Activated T-cell treated with anti-CD3 and anti-CD28 coated beads for 24 hours (primary cell): ENCODE data around the gene FHIT.
"Not testable (repeated sequence)": the region's sequence is repeated elsewhere in the genome, so short reads cannot be mapped to it uniquely, and the experiment has no call there.

Source experiments
- DNase-seq: peaks from one replicate; pipeline ENCODE4 v3.0.0-alpha.2; 2020; ENCODE audit warnings: low read depth

FHIT gene

GRCh38 chr3:60703956-60704736 lies 547.1 kb downstream of the FHIT start:
- no peak for DNase-seq

DNA sequence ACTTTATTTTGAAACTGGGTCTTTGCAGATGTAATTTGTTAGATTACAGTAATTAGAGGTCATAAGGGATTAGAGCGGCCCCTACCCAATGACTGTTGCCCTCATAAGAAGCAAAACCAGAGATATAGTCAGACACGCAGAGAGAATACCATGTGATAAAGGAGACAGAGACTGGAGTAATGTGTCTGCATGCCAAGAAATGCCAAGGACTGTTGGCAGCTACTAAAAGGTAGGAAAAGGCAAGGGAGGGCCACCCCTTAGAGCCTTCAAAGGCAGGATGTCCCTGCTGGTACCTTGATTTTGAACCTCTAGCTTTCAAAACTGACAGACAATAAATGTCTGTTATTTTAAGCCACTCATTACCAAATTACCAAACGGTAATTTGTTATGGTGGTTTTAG lies 548.2 kb downstream of the FHIT start:
- DNase-seq = no peak

GRCh38 chr3:60698117-60698516 lies 553.1 kb downstream of the FHIT start:
- no peak for DNase-seq

- no peak for DNase-seq
These were observed 554.1 kb downstream of the FHIT start for GRCh38 chr3:60697132-60697531.

DNA sequence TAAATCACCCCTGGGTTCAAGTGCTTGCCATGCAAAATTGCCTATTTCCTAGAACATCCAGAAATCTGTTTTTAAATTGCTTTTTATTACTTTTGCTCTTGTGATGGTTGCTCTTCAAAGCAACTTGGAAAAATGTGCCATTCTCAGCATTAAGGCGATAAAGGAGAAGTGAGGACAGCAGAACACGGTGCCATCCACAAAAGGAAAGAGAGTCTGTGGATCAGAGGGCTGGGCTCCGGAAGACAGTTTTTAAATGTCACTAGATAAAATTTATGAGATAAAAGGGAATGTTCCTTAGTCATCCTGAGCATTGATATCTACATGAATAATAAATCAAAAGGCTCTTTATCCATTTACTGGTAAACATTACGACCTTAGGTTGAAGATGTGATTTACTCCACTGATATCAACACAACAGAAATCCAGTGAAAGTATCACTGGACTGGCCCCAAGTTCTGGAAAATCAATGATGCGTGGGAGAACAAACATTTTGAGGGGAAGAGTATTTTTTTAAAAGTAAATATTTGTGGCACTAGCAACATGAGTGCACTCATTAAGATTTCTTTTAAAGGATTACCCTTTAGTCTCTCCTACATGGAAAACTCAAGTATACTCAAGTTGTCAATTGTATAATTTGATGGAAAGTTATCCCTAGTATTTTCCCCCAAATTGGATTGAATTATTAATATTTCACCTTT lies 554.7 kb downstream of the FHIT start:
- DNase-seq = no peak

GRCh38 chr3:60675424-60675823 lies 575.8 kb downstream of the FHIT start:
- no peak for DNase-seq

GRCh38 chr3:60674870-60675269 lies 576.4 kb downstream of the FHIT start:
- no peak for DNase-seq

GRCh38 chr3:60673123-60673522 lies 578.1 kb downstream of the FHIT start:
- DNase-seq = no peak

- DNase-seq = not testable (repeated sequence)
These were observed 578.9 kb downstream of the FHIT start for GRCh38 chr3:60672337-60672736.

- no peak for DNase-seq
These were observed 581.6 kb downstream of the FHIT start for GRCh38 chr3:60669636-60670035.

DNA sequence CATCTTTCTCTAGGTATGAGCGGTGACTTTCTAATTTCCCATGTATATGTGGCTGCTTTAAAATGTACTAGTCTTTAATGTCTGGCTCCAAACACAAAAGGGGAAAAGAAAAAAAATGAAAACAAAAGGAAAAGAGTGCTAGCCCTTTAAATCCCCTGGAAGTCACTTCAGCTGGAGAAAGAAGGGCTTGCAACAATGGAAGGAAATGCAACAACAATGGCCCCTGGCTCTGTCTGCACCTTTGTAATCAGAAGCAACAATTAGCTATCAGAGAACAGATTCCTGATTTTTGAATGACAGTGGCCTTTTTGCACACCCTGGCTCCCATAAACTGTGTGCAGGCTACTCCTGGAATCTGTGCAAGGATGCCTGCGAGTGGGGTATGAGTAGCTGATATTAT lies 591.2 kb downstream of the FHIT start:
- no peak for DNase-seq

- DNase-seq = no peak
These were observed 592.2 kb downstream of the FHIT start for GRCh38 chr3:60659098-60659497.

DNA sequence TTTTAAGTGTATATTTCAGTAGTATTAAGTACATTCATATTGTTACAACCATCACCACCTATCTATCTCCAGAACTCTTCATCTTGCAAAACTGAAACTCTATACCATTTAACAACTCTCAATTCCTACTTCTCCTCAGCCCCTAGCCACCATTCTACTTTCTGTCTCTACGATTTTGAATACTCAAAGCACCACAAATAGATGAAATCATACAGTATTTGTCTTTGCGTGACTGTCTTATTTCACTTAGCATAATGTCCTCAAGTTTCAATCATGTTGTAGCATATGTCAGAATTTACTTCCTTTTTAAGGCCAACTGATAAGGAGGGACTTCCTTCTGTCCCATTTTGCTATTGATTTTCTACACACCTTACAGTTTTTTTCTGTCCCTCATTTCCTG lies 593.3 kb downstream of the FHIT start:
- no peak for DNase-seq

DNA sequence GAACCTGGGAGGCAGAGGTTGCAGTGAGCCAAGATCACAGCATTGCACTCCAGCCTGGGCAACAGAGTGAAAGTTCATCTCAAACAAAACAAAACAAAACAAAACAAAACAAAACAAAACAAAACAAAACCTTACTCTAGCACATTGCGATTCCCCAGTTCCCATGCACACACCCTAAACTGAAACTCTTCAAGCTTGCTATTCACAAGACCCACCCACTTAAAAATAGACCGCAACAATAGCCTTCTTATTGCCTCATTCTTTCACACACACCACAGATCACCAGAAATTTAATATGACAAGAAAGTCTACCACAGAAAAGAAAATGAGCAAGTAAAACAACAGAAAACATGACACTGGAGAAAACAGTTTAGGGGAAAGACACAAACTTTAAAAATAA lies 598.4 kb downstream of the FHIT start:
- DNase-seq = no peak

GRCh38 chr3:60651799-60652198 lies 599.5 kb downstream of the FHIT start:
- DNase-seq = no peak

DNA sequence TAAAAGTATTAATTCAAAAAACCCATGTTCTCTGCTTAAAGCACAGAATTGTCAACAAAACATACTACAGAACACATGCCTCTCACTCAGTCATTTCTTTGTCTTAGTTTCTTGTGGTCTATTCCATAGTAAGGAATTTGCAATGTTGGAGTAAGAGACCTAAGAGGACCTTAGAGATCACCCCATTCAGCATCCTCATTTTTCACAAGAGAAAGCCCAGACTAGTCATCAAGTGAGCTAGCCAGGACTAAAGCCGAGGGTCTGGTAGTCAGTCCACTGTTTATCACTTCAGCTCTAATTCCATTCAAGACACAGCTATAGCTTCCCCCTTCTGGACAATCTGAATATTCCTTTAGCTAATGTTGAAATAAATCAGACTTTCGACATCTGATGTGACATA lies 601.1 kb downstream of the FHIT start:
- DNase-seq = no peak

DNA sequence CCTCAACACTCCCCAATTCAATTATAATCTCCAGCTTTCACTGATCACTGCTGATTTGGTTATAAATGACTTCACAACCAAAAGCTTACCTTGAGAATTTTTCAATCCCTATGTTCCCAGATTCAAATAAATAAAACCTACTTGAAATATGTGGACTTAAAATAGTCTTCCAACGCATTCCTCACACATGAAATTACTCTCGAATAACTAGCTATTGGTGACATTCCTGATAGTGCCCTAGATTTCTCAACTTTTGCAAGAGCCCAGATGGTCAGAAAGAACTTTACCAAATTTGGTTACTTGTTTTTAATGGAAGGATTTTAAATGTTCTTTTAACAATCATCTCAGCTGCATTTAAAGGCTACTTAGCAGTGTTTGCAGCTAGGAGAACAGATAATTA lies 605.5 kb downstream of the FHIT start:
- DNase-seq = no peak

GRCh38 chr3:60643831-60644230 lies 607.4 kb downstream of the FHIT start:
- no peak for DNase-seq

DNA sequence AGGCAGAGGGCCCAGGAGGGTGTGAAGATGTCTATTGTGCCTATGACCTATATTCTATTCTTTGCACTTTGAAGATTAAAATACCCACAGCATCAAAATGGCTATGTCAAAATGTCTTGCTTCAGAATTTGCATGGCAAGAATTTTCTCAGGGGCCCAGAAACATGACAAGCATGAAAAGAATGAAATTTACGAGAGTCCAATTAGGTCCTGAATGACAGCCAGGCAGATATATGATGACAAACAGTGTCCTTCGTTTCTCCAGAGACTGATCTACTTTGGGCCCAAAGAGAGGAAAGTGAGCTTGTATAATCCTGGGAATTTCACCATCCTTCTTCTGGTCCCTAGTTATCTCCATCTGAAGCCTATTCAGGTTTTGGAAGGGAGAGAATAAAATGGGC lies 609.9 kb downstream of the FHIT start:
- no peak for DNase-seq

DNA sequence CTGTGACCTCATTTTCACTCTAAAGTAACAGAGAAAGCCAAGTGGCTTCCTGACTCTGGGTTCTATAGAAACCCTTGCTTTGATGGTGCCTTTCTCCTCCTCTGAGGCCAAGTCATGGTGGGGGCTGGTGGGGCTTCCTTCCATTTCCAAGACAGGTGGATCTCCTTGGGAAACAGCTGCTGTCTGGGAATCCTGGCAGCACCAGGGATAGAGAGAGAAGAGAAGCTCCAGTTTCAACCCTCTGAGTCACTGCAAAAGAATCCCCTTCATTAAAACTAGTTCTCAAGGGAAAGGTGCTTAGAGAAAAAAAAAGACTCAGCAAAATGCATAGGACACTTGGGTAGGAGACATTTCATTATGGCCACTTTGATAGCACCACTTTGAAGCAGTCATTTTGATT lies 614.4 kb downstream of the FHIT start:
- no peak for DNase-seq

DNA sequence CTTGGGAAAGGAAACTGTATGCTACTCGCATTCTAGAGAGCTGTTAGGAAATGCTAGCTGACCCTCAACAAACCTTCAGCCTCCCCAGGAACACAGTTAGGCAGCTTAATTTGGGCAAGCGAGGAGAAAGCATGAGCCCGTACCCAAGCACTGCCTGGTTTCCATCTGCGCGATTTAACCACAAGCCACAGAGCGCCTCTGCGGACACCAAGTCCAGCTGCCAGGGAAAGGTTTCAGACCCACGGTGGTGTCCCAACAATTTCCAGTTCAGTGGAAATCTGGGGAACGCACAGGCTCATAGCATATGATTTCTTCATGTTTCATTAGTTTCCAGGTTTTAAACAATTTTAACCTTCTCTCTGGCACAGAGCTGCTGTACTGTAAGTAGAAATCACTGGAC lies 617.6 kb downstream of the FHIT start:
- no peak for DNase-seq

DNA sequence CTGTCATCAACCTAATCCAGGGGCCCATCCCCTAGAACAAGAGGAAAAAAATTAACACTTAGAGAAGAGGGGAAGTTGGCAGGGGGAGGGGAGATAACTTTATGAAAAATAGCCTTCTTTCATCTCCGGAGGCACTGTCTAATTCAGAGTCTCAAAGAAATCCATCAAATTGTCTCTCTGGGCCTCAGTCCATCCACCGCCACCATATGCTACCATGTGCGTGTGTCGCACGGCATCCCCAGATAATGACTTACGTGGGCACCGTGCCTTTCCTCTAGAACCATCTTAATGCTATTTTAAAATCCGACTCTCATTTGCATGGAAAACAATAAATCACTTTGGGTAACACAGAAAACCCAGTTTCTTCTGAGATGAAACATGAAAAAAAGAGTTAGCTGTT lies 619.7 kb downstream of the FHIT start:
- no peak for DNase-seq

DNA sequence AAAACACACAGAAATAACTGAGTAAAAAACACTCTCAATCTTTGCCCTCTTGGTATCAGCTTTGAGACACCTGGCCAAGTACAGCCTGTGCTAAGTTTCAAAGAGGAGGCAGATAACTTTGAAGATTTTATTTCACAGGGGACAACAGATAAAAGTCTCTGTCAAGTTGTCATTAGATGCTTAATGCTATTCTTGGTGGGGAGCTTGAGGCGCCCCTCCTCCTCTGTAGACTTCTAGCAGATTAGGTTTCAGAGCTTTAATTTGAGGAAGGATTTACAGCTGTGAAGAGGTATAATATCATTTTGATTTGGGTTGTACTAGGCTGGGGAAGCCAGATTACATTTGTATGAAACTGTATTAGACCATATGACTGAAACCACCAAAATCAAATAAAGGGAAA lies 620.3 kb downstream of the FHIT start:
- no peak for DNase-seq

GRCh38 chr3:60629816-60630215 lies 621.4 kb downstream of the FHIT start:
- no peak for DNase-seq
